ENCODE data around the gene FGF11.
"Not testable (repeated sequence)": the region's sequence is repeated elsewhere in the genome, so short reads cannot be mapped to it uniquely, and the experiment has no call there.

Gene FGF11

GRCh38 chr17:7481842-7482741, 42.8 kb downstream of the FGF11 start:
- not testable (repeated sequence) for DNase-seq

- DNase-seq: not testable (repeated sequence)
Observed at GRCh38 chr17:7482742-7483088, 43.4 kb downstream of the FGF11 start.

- peak; percentile 82 to 84 for DNase-seq
Observed at GRCh38 chr17:7483255-7484066, 44.1 kb downstream of the FGF11 start.

- peak; percentile 89 to 90 for DNase-seq
Observed at GRCh38 chr17:7484067-7484918, 45.0 kb downstream of the FGF11 start, which contains the start of gene POLR2A. POLR2A (plus strand) TSS chr17:7484366.

- no peak for DNase-seq
Observed at GRCh38 chr17:7484919-7485377, 45.6 kb downstream of the FGF11 start.

GRCh38 chr17:7486181-7486580, 46.9 kb downstream of the FGF11 start:
- DNase-seq: no peak

- no peak for DNase-seq
Observed at GRCh38 chr17:7490144-7490543, 50.8 kb downstream of the FGF11 start.

GRCh38 chr17:7491583-7491982, 52.3 kb downstream of the FGF11 start:
- DNase-seq: no peak

- DNase-seq: no peak
Observed at GRCh38 chr17:7493941-7494340, 54.6 kb downstream of the FGF11 start.
